Measurements from ENCODE around the gene HMGN3.
"Not testable (repeated sequence)": the region's sequence is repeated elsewhere in the genome, so short reads cannot be mapped to it uniquely, and the experiment has no call there.

Gene HMGN3

DNA sequence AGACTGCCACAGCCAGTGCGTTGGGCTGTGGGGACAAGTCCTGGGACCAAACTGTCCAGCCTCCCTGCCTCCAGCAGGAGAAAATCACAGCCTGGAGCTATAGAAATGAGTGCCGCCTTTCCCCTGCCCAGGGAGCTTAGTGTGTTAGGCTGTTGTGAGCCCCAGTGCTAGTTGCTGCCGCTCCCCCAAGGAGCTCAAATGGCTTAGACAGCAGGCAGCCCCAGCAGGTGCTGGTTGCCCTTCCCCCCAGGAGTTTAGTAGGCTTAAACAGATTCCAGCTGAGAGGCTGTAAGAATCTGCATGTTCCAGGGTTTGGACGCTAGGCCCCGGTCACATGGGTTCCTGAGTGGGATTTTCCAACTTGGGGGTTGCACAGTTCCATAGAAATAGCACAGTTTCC lies 27.2 kb upstream of the HMGN3 start (continued):
- TF ChIP-seq CSDC2 (CRISPR knock-in tag; IDR thresholded peaks at IDR 0.05), result no peak
- no peak for TF ChIP-seq BACH2 (CRISPR knock-in tag; IDR thresholded peaks at IDR 0.05; ENCODE audit: borderline replicate concordance)
- TF ChIP-seq ZNF565 (CRISPR knock-in tag; conservative IDR thresholded peaks at IDR 0.05; ENCODE audit: low read depth), result no peak
- no peak for TF ChIP-seq ESRRG (CRISPR knock-in tag; IDR thresholded peaks at IDR 0.05)
- TF ChIP-seq GLIS3 (CRISPR knock-in tag; IDR thresholded peaks at IDR 0.05), result no peak
- no peak for TF ChIP-seq TCF4 (CRISPR knock-in tag; IDR thresholded peaks at IDR 0.05; ENCODE audit: borderline replicate concordance)
- no peak for TF ChIP-seq RARB (CRISPR knock-in tag; IDR thresholded peaks at IDR 0.05)
- no peak for TF ChIP-seq ARNTL (CRISPR knock-in tag; IDR thresholded peaks at IDR 0.05; ENCODE audit: borderline replicate concordance, low read depth)

DNA sequence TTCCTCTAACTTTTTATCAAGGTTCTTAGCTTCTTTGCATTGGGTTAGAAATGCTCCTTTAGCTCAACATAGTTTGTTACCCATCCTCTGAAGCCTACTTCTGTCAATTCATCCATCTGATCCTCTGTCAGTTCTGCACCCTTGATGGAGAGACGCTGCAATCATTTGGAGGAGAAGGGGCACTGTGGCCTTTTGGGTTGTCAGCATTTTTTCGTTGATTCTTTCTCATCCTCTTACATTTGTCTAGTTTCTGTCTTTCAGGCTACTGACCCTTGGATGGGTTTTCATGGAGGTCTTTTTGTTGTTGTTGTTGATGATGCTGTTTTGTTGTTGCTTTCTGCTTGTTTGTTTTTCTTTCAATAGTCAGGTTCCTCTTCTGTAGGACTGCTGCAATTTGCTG lies 26.3 kb upstream of the HMGN3 start:
- ATAC-seq, result no peak
- TF ChIP-seq, protein P1, sequence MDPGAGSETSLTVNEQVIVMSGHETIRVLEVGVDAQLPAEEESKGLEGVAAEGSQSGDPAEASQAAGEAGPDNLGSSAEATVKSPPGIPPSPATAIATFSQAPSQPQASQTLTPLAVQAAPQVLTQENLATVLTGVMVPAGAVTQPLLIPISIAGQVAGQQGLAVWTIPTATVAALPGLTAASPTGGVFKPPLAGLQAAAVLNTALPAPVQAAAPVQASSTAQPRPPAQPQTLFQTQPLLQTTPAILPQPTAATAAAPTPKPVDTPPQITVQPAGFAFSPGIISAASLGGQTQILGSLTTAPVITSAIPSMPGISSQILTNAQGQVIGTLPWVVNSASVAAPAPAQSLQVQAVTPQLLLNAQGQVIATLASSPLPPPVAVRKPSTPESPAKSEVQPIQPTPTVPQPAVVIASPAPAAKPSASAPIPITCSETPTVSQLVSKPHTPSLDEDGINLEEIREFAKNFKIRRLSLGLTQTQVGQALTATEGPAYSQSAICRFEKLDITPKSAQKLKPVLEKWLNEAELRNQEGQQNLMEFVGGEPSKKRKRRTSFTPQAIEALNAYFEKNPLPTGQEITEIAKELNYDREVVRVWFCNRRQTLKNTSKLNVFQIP (CRISPR knock-in tag; IDR thresholded peaks at IDR 0.05; ENCODE audit: borderline replicate concordance, low read depth), result no peak
- TF ChIP-seq PPARA (CRISPR knock-in tag; IDR thresholded peaks at IDR 0.05; ENCODE audit: borderline replicate concordance), result no peak
- TF ChIP-seq, protein P2, sequence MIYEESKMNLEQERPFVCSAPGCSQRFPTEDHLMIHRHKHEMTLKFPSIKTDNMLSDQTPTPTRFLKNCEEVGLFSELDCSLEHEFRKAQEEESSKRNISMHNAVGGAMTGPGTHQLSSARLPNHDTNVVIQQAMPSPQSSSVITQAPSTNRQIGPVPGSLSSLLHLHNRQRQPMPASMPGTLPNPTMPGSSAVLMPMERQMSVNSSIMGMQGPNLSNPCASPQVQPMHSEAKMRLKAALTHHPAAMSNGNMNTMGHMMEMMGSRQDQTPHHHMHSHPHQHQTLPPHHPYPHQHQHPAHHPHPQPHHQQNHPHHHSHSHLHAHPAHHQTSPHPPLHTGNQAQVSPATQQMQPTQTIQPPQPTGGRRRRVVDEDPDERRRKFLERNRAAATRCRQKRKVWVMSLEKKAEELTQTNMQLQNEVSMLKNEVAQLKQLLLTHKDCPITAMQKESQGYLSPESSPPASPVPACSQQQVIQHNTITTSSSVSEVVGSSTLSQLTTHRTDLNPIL (CRISPR knock-in tag; IDR thresholded peaks at IDR 0.05; ENCODE audit: low read depth), result no peak

DNA sequence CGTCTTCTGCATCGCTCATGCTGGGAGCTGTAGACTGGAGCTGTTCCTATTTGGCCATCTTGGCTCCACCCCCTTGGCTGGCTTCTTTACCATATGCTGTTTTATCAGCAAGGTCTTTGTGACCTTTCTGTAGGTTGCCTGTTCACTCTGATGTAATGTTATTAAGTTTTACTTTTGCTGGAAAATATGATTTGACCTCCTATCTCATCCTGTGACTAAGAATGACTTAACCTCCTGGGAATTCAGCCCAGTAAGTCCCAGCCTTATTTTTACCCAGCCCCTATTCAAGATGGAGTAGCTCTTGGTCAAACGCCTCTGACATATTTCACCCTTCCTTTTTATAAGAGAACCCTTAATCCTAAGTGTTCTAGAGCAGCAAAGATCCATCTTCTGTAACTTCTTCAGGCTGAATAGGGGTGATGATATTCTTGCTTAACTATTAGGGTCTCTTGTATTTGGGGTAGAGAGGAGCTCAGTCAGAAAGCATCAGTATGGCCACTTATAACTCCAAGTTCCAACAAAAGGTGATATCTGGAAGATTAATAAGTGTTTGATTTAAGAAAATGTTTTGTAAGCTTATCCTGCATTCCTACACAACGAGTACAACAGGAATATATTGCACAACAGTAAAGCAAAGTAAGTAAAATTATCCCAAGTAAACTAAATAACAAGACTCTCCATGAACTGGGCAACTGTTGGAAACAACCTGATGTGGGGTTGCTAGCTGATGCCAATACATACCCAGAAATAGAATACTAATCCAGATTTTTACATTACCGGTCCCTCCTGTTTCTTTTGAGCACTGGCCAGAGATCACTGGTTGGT lies 23.1 kb upstream of the HMGN3 start:
- TF ChIP-seq, protein P3, sequence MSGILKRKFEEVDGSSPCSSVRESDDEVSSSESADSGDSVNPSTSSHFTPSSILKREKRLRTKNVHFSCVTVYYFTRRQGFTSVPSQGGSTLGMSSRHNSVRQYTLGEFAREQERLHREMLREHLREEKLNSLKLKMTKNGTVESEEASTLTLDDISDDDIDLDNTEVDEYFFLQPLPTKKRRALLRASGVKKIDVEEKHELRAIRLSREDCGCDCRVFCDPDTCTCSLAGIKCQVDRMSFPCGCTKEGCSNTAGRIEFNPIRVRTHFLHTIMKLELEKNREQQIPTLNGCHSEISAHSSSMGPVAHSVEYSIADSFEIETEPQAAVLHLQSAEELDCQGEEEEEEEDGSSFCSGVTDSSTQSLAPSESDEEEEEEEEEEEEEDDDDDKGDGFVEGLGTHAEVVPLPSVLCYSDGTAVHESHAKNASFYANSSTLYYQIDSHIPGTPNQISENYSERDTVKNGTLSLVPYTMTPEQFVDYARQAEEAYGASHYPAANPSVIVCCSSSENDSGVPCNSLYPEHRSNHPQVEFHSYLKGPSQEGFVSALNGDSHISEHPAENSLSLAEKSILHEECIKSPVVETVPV (CRISPR knock-in tag; IDR thresholded peaks at IDR 0.05), result no peak
- TF ChIP-seq TOX (CRISPR knock-in tag; IDR thresholded peaks at IDR 0.05; ENCODE audit: borderline replicate concordance) (no peak), BACH2 (CRISPR knock-in tag; IDR thresholded peaks at IDR 0.05; ENCODE audit: borderline replicate concordance) (no peak; the same call in 1 of the 2 replicates), GLIS3 (CRISPR knock-in tag; IDR thresholded peaks at IDR 0.05) (peak; percentile 84), CSDC2 (CRISPR knock-in tag; IDR thresholded peaks at IDR 0.05) (peak; percentile 98), TCF4 (CRISPR knock-in tag; IDR thresholded peaks at IDR 0.05; ENCODE audit: borderline replicate concordance) (peak; percentile 10; the same call in 1 of the 2 replicates), ISL1 (CRISPR knock-in tag; IDR thresholded peaks at IDR 0.05) (peak; percentile 88), ZNF565 (CRISPR knock-in tag; conservative IDR thresholded peaks at IDR 0.05; ENCODE audit: low read depth) (0 out of 2 replicates have a peak, but pooled peaks have one; percentile 68), ZNF70 (CRISPR knock-in tag; IDR thresholded peaks at IDR 0.05) (no peak), ZFP3 (CRISPR knock-in tag; IDR thresholded peaks at IDR 0.05) (peak; percentile 96), OSR1 (CRISPR knock-in tag; IDR thresholded peaks at IDR 0.05) (no peak; the same call in 1 of the 2 replicates), SNAI2 (CRISPR knock-in tag; IDR thresholded peaks at IDR 0.05) (peak; percentile 99), ZFP30 (CRISPR knock-in tag; IDR thresholded peaks at IDR 0.05) (no peak), RARB (CRISPR knock-in tag; IDR thresholded peaks at IDR 0.05) (no peak), ARNTL (CRISPR knock-in tag; IDR thresholded peaks at IDR 0.05; ENCODE audit: borderline replicate concordance, low read depth) (no peak), ESRRG (CRISPR knock-in tag; IDR thresholded peaks at IDR 0.05) (0 out of 2 replicates have a peak, but pooled peaks have one; percentile 49), PPARA (CRISPR knock-in tag; IDR thresholded peaks at IDR 0.05; ENCODE audit: borderline replicate concordance) (no peak), ZC3H10 (CRISPR knock-in tag; IDR thresholded peaks at IDR 0.05) (0 out of 2 replicates have a peak, but pooled peaks have one; percentile 9), ZNF8 (CRISPR knock-in tag; IDR thresholded peaks at IDR 0.05) (peak; percentile 58; the same call in 1 of the 2 replicates)
- TF ChIP-seq, protein P2 (CRISPR knock-in tag; IDR thresholded peaks at IDR 0.05; ENCODE audit: low read depth), result 0 out of 2 replicates have a peak, but pooled peaks have one; percentile 25
- TF ChIP-seq, protein P4, sequence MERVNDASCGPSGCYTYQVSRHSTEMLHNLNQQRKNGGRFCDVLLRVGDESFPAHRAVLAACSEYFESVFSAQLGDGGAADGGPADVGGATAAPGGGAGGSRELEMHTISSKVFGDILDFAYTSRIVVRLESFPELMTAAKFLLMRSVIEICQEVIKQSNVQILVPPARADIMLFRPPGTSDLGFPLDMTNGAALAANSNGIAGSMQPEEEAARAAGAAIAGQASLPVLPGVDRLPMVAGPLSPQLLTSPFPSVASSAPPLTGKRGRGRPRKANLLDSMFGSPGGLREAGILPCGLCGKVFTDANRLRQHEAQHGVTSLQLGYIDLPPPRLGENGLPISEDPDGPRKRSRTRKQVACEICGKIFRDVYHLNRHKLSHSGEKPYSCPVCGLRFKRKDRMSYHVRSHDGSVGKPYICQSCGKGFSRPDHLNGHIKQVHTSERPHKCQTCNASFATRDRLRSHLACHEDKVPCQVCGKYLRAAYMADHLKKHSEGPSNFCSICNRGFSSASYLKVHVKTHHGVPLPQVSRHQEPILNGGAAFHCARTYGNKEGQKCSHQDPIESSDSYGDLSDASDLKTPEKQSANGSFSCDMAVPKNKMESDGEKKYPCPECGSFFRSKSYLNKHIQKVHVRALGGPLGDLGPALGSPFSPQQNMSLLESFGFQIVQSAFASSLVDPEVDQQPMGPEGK (CRISPR knock-in tag; IDR thresholded peaks at IDR 0.05; ENCODE audit: borderline replicate concordance), result peak; percentile 60; the same call in 1 of the 2 replicates
- TF ChIP-seq, protein P1 (CRISPR knock-in tag; IDR thresholded peaks at IDR 0.05; ENCODE audit: borderline replicate concordance, low read depth), result no peak
- TF ChIP-seq, protein P5, sequence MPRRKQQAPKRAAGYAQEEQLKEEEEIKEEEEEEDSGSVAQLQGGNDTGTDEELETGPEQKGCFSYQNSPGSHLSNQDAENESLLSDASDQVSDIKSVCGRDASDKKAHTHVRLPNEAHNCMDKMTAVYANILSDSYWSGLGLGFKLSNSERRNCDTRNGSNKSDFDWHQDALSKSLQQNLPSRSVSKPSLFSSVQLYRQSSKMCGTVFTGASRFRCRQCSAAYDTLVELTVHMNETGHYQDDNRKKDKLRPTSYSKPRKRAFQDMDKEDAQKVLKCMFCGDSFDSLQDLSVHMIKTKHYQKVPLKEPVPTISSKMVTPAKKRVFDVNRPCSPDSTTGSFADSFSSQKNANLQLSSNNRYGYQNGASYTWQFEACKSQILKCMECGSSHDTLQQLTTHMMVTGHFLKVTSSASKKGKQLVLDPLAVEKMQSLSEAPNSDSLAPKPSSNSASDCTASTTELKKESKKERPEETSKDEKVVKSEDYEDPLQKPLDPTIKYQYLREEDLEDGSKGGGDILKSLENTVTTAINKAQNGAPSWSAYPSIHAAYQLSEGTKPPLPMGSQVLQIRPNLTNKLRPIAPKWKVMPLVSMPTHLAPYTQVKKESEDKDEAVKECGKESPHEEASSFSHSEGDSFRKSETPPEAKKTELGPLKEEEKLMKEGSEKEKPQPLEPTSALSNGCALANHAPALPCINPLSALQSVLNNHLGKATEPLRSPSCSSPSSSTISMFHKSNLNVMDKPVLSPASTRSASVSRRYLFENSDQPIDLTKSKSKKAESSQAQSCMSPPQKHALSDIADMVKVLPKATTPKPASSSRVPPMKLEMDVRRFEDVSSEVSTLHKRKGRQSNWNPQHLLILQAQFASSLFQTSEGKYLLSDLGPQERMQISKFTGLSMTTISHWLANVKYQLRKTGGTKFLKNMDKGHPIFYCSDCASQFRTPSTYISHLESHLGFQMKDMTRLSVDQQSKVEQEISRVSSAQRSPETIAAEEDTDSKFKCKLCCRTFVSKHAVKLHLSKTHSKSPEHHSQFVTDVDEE (CRISPR knock-in tag; IDR thresholded peaks at IDR 0.05), result no peak
- no peak for ATAC-seq

DNA sequence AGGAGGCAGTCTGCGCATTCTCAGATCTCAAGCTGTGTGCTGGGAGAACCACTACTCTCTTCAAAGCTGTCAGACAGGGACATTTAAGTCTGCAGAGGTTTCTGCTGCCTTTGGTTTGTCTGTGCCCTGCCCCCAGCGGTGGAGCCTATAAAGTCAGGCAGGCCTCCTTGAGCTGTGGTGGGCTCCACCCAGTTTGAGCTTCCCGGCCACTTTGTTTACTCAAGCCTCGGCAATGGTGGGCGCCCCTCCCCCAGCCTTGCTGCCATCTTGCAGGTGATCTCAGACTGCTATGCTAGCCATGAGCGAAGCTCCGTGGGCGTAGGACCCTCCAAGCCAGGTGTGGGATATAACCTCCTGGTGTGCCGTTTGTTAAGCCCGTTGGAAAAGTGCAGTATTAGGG lies 22.3 kb upstream of the HMGN3 start:
- ATAC-seq, result not testable (repeated sequence)

All from SK-N-SH treated with all-trans-retinoic acid at 6 μM for 48 hours (cell line).